NCI-H748 (cell line): Measurements from ENCODE around the gene NKX2-1.

Experiments used
- DNase-seq: peaks from one replicate; lab custom pipeline; 2025; ENCODE audit not compliant: unreplicated experiment; lab: John Stamatoyannopoulos, UW

The NKX2-1 gene

DNA sequence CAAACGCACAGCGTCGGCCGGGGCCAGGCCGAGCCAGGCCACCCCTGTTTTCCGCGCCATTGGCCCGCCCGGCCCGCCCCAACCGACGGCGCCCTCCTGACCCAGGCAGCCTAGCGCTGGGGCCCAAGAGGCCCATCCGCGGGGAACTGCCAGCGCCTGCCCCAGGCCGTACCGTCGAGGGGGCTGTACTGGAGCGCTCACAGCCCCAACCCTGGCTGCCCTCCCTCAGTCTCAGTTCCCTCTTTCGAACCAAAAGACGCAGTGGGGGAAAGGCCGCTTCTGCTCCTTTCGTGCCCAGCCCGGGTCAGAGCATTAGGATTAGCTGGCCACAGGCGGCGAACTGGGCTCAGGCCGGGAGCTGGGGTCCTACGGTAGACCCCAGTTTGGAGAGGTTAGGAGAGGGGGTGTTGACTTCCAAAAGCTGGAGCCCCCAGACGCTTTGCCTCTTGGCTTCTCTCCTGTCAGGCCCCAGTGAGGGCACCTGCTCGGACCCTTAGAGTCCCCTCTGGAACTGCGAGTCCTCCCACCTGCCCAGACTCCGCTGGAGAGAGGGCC is 1.9 kb downstream of the NKX2-1 start:
- no peak for DNase-seq

DNA sequence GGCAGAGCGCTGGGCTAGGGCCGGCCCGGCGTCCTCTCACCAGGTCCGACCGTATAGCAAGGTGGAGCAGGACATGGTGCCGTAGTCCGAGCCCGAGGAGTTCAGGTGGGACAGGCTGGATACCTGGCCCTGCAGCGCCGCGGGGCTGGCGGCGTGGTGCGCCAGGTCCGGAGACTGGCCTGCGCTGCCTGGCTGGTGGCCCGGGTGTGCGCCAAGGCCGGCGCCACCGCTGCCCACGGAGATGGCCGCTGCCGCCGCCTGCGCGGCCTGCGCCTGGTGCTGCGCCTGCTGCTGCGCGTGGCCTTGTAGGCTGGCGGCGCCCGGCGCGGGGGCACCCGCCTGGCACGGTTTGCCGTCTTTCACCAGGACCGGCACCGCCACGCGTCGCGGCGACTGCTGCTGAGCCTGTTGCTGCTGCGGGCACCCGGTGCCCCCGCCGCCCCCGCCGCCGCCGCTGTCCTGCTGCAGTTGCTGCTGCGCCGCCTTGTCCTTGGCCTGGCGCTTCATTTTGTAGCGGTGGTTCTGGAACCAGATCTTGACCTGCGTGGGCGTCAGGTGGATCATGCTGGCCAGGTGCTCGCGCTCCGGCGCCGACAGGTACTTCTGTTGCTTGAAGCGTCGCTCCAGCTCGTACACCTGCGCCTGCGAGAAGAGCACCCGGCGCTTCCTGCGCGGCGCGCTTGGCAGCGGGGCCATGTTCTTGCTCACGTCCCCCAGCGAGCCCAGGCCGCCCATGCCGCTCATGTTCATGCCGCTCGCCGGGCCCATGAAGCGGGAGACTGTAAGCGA is 2.6 kb downstream of the NKX2-1 start:
- peak; percentile 75 for DNase-seq

DNA sequence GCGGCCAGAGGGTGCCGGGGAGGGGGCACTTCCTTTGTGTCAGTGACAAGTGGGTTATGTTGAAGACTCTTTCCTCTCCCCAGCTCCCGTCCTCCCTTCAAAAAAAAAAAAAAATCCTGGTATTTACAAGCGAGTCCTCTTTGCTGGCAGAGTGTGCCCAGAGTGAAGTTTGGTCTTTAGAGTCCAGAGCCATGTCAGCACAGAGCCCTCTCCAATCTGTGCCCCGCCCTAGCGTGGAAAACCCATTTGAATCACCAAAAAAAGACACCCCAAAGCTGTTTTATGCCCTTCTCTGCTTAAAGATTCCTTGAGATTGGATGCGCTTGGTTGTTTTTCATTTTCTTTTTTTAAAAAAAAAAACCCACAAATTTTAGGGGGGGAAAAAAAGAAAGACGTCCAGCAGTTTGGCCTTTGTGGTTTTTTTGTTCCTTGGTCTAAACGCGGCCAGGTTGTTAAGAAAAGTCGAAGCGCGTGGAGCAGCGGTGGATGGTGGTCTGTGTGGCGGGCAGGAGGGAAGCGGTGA is 3.3 kb downstream of the NKX2-1 start:
- DNase-seq, result peak; percentile 33

- DNase-seq, result no peak
Observed at GRCh38 chr14:36515896-36516718, 3.9 kb downstream of the NKX2-1 start.

GRCh38 chr14:36515105-36515593 is 4.9 kb downstream of the NKX2-1 start:
- no peak for DNase-seq

- no peak for DNase-seq
Observed at GRCh38 chr14:36514278-36515104, 5.5 kb downstream of the NKX2-1 start.

GRCh38 chr14:36513451-36514277 is 6.4 kb downstream of the NKX2-1 start:
- DNase-seq, result peak; percentile 18

DNA sequence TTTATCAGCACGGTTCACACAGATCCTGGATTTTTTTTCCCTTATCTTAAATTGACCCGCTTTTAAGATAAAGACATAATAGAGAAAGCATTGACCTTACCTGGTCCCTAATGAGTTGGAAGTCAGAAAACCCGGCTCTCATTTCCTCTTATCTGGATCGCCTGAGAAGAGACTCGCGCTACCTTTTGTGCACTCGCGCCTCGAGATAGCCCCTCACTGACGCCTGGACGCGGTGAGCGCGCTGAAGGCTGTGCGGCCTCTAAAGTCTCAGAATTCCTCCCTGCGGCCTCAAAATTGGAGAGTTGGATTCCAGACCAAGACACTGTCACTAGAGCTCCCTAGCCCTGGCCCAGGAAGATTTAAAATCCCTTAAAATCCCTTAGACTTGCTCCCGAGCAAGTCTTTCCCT is 7.0 kb downstream of the NKX2-1 start:
- no peak for DNase-seq

- no peak for DNase-seq
Observed at GRCh38 chr14:36512585-36513003, 7.4 kb downstream of the NKX2-1 start.

- DNase-seq, result no peak
Observed at GRCh38 chr14:36511981-36512584, 7.9 kb downstream of the NKX2-1 start.

DNA sequence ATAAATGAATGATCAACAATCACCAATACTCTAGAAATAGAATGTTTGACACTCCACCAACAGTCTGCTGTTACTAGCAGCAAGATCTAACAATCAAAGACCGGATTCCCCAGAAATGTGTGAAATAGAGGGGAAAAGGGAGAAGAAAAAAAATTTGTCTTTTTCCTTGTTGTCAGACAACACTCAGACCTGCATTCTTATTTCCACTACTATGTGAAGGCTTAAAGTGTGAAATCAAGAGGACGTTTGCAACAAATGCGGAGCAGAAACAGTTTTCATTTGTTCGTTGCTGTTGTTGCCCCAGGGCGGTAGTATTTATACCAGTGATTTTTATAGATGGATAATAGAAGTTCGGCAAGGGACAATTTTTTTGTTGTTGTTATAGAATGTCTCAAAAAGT is 9.2 kb downstream of the NKX2-1 start:
- DNase-seq, result no peak

GRCh38 chr14:36510078-36510799 is 9.8 kb downstream of the NKX2-1 start:
- peak; percentile 91 for DNase-seq

- DNase-seq, result peak; percentile 46
Observed at GRCh38 chr14:36509069-36509917, 10.7 kb downstream of the NKX2-1 start.

DNA sequence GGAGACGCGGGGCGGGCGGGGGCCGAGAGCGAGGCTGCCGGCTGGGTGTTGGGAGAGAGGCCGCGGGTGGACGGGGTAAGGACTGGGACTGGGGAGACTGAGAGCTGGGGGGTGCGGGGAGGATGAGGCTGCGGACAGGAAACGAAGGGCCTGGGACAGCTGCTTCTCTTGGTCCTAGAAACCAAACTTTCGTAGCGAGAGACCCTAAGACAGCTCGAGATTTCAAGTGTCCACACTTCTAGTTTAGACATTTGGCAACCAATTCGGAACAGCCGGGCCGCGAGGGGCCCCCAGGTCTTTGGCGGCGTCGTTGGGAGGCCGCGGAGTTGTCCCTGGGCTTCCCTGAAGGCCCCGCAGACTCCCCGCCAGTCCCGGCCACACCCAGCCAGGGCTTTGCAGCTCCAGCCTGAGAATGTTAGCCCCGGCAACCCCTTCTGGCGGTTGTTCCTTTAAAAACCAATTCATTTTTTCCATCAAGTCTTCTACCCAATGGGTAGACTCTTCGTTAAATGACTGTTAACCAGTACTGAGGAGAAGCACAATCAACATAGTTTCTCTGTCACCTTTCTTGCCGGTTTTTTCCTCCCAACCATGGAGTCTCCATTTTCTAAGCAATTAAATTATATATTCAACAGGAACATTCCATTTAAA is 11.5 kb downstream of the NKX2-1 start:
- DNase-seq, result peak; percentile 70

DNA sequence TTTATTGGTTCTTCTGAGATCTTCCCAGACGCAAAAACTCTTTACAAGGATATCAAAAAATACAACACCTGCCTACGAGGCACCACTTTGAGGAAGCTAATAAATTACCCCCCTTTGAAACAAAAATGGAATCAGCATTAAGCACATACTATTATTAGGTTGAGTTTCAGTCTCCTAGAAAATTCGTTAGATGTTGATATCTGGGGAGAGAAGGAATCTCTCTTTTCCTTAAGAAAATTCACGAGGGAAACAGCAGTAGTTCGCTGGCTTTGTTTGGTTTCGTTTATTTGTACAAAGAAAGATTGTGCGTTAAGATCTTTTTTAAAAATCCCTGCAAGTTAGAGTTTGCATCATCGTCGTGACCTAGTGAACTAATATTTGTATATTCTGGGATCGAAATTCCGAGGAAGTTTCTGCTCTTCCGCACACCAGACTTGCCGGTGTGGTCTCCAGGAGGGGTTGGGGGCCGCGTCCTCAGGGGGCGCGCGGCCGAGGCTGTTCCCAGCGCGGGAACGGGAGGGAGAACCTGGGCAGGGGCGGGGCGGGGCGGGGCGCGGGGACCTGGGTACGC is 12.1 kb downstream of the NKX2-1 start:
- peak; percentile 82 for DNase-seq

DNA sequence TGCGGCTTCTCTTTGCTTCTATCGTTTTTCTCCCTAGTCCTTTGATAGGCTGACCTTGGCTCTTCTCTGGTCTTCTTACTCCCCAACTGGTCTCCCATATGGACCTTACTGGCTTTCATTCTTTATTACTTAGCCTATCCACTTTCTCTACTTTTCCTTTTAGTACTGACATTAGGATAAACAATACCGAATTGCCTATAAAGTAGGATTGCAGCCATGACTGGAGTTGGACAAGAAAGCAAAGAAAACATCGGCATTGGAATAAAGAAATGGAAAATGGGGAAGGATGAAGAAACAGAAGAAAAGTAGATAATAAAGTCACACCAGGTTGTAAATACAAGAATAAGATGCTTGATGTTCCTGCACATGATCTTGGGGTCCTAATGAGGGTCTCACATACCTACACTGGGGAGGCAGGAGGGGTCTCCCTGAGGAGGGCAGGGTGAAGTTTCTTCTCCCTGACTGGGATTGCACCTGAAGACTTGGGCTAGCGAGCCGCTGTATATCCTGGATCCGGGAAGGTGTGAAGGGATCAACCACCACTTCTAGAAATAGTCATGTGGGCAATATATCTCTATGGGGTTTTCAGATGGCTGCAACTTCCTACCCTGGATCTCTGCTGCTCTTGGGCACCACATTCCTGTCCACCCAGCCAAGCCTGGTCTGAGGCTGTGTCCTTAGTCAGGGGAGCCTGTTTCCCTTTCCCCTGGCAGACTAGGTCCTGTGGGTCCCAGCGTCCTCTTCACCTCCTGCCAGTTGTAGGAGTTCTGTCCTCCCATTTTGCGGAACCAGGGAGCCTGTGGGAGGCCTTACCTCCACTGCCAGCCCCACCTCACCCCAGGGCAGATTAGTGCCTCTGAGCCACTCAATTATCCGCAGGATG is 13.1 kb downstream of the NKX2-1 start:
- no peak for DNase-seq
